PC-9 (cell line): ENCODE results near the gene JAG1. TPM values are rescaled to one million over a fixed set of nuclear protein-coding genes. Genes with fewer than 3 reads are reported as not detected.

Experiments used
- BruUV-seq: library from RNA; stranded (reverse); fragments of 400-500 nt; replicated peaks from 2 replicates; lab custom pipeline; 2021; lab: Mats Ljungman, UMichigan
- CTCF ChIA-PET: fragments of 300-600 bp; sonication (Branson Sonifier 250); formaldehyde crosslinking; loops from one replicate; lab custom pipeline; 2022; ENCODE audit warnings: antibody characterized with exemption; lab: Charles Lee
- POLR2A ChIA-PET: fragments of 300-600 bp; sonication (Branson Sonifier 250); formaldehyde crosslinking; loops from one replicate; lab custom pipeline; 2022; ENCODE audit warnings: antibody characterized with exemption; ENCODE audit not compliant: unreplicated experiment; lab: Charles Lee
- DNase-seq, 2 experiments: peaks; one replicate each; pipeline versions ENCODE4 v3.0.0 to v3.0.0-alpha.2; 2015 to 2022; ENCODE audit warnings: mixed read lengths in 1 of 2
- H2AFZ ChIP-seq: fragments of 200-600 bp; sonication (generic); 2 replicates; pipeline ENCODE4 v1.8.1; 2017; ENCODE audit warnings: antibody characterized with exemption
- H3F3A ChIP-seq: fragments of 200-600 bp; sonication (generic); 2 replicates; pipeline ENCODE4 v1.8.1; 2017; ENCODE audit warnings: antibody characterized with exemption, mild to moderate bottlenecking, low read depth; ENCODE audit not compliant: insufficient read depth
- H3K27ac ChIP-seq: fragments of 200-600 bp; sonication (generic); 2 replicates; pipeline ENCODE4 v1.6.1; 2016; ENCODE audit warnings: mixed run types
- H3K27me3 ChIP-seq: fragments of 200-600 bp; sonication (generic); 2 replicates; pipeline ENCODE4 v1.6.1; 2016; ENCODE audit warnings: low read depth, mixed run types; ENCODE audit not compliant: insufficient read depth
- H3K36me3 ChIP-seq: fragments of 200-600 bp; sonication (generic); 2 replicates; pipeline ENCODE4 v1.6.1; 2016; ENCODE audit warnings: low read depth, mixed run types
- H3K4me1 ChIP-seq: fragments of 200-600 bp; sonication (generic); replicated peaks from 2 replicates; pipeline ENCODE4 v1.6.1; 2016; ENCODE audit warnings: mixed run types; ENCODE audit not compliant: insufficient read depth
- H3K4me2 ChIP-seq: fragments of 200-600 bp; sonication (generic); 2 replicates; pipeline ENCODE4 v1.6.1; 2017; ENCODE audit warnings: mixed run types
- H3K4me3 ChIP-seq: fragments of 200-600 bp; sonication (generic); 2 replicates; pipeline ENCODE4 v1.6.1; 2016; ENCODE audit warnings: mixed run types
- H3K79me2 ChIP-seq: fragments of 200-600 bp; sonication (generic); 2 replicates; pipeline ENCODE4 v1.6.1; 2017; ENCODE audit warnings: low read depth, mixed run types
- H3K9me2 ChIP-seq: fragments of 200-600 bp; sonication (generic); 2 replicates; pipeline ENCODE4 v1.8.1; 2017; ENCODE audit warnings: mild to moderate bottlenecking; ENCODE audit not compliant: insufficient read depth
- H3K9me3 ChIP-seq: fragments of 200-600 bp; sonication (generic); 2 replicates; pipeline ENCODE4 v1.8.1; 2016; ENCODE audit warnings: low read depth; ENCODE audit not compliant: insufficient read depth
- H4K20me1 ChIP-seq: fragments of 200-600 bp; sonication (generic); 2 replicates; pipeline ENCODE4 v1.8.1; 2017; ENCODE audit not compliant: insufficient read depth
- CTCF ChIP-seq: fragments of 200-600 bp; sonication (generic); conservative IDR thresholded peaks from 2 replicates; pipeline ENCODE4 v1.6.1; 2017; ENCODE audit warnings: mixed run types, antibody characterized with exemption, mild to moderate bottlenecking, moderate library complexity
- EZH2 ChIP-seq: fragments of 200-600 bp; sonication (generic); IDR thresholded peaks from 2 replicates; pipeline ENCODE4 v1.8.0; 2017; ENCODE audit warnings: antibody characterized with exemption, low read depth
- intact Hi-C: fragments of 100-400 bp; cut with micrococcal nuclease; formaldehyde crosslinking; loops from one replicate; pipeline ENCODE4 v1.10.0; 2022; ENCODE audit not compliant: unreplicated experiment
- total RNA-seq: library from RNA; stranded (reverse); gene quantifications from 2 replicates; pipeline ENCODE4 v1.2.3, GENCODE V29; 2021

Gene JAG1
- total RNA-seq, 1 experiment from 2014 or later = 42.9 TPM

- H3K27ac ChIP-seq = no peak overlapping the region
- no peaks in the 10 kb centered on the region for H3K9me2 ChIP-seq
- H3K4me3 ChIP-seq = no peak overlapping the region
Observed at GRCh38 chr20:10716855-10717254, 43.1 kb upstream of the JAG1 start.

GRCh38 chr20:10715035-10715434, 41.2 kb upstream of the JAG1 start:
- TF ChIP-seq EZH2 (no peak), CTCF (no peak)
- Histone ChIP-seq H3F3A (peaks cover 3% of the 10 kb centered on the region; the same call in 1 of the 2 replicates), H3K9me2 (no peaks in the 10 kb centered on the region), H3K4me2 (no peak overlapping the region), H3K36me3 (no peaks in the 10 kb centered on the region), H3K4me3 (no peak overlapping the region), H3K27ac (no peak overlapping the region), H3K9me3 (no peaks in the 10 kb centered on the region), H3K27me3 (no peaks in the 10 kb centered on the region), H2AFZ (no peak overlapping the region), H3K79me2 (no peaks in the 10 kb centered on the region), H3K4me1 (peaks cover 32% of the 10 kb centered on the region), H4K20me1 (no peaks in the 10 kb centered on the region)
- ChIA-PET POLR2A (no interaction called here), CTCF (no interaction called here)
- intact Hi-C loops = no loop called here
- DNase-seq = peak in 1 of 2 experiments; percentile 65
- BruUV-seq = no TSS peak

More at GRCh38 chr20:10716855-10717254, 43.1 kb upstream of the JAG1 start:
- Histone ChIP-seq H3K9me3 (no peaks in the 10 kb centered on the region), H4K20me1 (no peaks in the 10 kb centered on the region), H3K4me2 (no peak overlapping the region), H3K36me3 (no peaks in the 10 kb centered on the region), H3K4me1 (peaks cover 32% of the 10 kb centered on the region), H2AFZ (no peak overlapping the region), H3K27me3 (no peaks in the 10 kb centered on the region), H3K79me2 (no peaks in the 10 kb centered on the region), H3F3A (peaks cover 3% of the 10 kb centered on the region; the same call in 1 of the 2 replicates)
- no peak for DNase-seq
- POLR2A ChIA-PET = interaction anchor here (0.7 kb wide), 1 partner anchor 42 kb away, joined by 8 read pairs; no protein-coding TSS in a partner anchor
- no TSS peak for BruUV-seq
- no peak for TF ChIP-seq EZH2
- TF ChIP-seq CTCF = no peak
- CTCF ChIA-PET = no interaction called here
- intact Hi-C loops = no loop called here

GRCh38 chr20:10714236-10714975, 40.6 kb upstream of the JAG1 start:
- Histone ChIP-seq H3K27ac (no peak overlapping the region), H3K4me2 (no peak overlapping the region), H3K27me3 (no peaks in the 10 kb centered on the region), H3K36me3 (no peaks in the 10 kb centered on the region), H3K9me2 (no peaks in the 10 kb centered on the region), H3K4me3 (no peak overlapping the region), H2AFZ (no peak overlapping the region), H3K4me1 (peaks cover 37% of the 10 kb centered on the region), H3F3A (peaks cover 4% of the 10 kb centered on the region; the same call in 1 of the 2 replicates), H3K9me3 (no peaks in the 10 kb centered on the region), H3K79me2 (no peaks in the 10 kb centered on the region), H4K20me1 (no peaks in the 10 kb centered on the region)
- intact Hi-C loops = no loop called here
- no peak for DNase-seq
- BruUV-seq = no TSS peak
- ChIA-PET POLR2A (interaction anchor here (0.7 kb wide), 1 partner anchor 1756 kb away, joined by 4 read pairs; no protein-coding TSS in a partner anchor), CTCF (no interaction called here)
- no peak for TF ChIP-seq CTCF
- TF ChIP-seq EZH2 = no peak
